AG09319 (cell line): ENCODE measurements around the gene SPOCK1.

Experiments used
- DNase-seq: peaks from one replicate; pipeline ENCODE4 v3.0.0-alpha.2; 2010; ENCODE audit warnings: low read depth; ENCODE audit errors: extremely low read depth
- TF ChIP-seq, protein P1 (sequence below): IDR thresholded peaks from 2 replicates; pipeline ENCODE4 v1.5.1; 2011; ENCODE audit warnings: low read depth, mild to moderate bottlenecking, inconsistent platforms, low read length, moderate library complexity

SPOCK1 gene

DNA sequence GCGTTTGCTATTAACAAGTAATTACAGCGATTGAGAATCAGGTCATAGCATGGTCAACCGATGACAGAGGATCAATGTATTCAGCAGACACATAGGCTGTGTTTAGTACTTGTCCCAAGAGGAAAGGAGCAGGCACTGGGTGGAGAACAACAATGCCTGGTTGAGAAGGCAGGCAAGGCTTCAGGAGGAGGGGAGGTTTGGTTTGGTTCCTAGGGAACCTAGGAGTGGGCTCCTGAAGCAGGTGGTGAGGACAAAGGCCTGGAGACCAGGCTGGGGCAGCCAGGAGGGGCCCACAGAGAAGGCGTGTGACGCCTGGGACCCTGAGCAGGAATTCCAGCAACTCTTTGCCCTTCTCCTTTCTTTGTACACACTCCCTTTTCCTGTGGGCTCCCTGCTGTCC, 195.6 kb downstream of the SPOCK1 start:
- TF ChIP-seq, protein P1, sequence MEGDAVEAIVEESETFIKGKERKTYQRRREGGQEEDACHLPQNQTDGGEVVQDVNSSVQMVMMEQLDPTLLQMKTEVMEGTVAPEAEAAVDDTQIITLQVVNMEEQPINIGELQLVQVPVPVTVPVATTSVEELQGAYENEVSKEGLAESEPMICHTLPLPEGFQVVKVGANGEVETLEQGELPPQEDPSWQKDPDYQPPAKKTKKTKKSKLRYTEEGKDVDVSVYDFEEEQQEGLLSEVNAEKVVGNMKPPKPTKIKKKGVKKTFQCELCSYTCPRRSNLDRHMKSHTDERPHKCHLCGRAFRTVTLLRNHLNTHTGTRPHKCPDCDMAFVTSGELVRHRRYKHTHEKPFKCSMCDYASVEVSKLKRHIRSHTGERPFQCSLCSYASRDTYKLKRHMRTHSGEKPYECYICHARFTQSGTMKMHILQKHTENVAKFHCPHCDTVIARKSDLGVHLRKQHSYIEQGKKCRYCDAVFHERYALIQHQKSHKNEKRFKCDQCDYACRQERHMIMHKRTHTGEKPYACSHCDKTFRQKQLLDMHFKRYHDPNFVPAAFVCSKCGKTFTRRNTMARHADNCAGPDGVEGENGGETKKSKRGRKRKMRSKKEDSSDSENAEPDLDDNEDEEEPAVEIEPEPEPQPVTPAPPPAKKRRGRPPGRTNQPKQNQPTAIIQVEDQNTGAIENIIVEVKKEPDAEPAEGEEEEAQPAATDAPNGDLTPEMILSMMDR, result no peak
- no peak for DNase-seq

DNA sequence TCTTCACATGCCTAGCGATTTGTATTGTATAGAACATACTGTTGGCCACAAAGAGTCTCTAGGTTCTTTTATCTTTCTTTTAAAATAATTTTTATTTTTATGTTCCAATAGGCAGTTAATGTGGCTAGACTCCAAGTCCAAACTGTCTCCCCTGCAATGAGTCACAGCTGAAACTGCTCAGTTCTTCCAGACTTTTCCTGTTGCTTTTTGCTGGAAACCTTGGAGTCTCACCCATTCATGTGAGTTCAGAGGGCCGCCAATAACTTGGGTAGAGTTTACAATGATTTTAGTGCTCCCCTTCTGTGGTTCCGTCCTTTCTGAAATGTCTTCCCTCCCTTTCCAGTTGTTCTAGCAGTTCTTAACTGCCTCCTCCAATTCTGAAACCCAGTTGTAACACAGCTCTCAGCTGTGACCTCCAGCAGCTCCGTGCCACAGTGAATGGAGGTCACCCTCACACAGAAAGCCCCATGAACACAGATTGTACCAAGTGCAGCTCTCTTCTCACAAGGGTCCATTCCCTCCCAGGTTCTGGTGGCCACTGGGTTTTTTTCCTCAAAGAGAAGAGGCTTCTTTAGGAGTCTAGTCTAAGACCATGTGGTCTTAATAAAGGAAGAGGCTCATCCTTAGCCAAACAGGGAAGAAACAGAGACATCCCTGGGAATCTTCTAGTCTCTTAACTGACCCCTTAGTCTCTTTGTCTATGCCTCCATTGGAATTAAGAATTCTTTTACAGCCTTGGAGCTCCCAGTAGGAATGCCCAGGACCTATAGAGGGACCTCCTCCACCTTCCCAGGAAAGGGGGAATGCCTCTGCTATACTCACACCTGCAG, 198.5 kb downstream of the SPOCK1 start:
- TF ChIP-seq, protein P1, result no peak
- no peak for DNase-seq

DNA sequence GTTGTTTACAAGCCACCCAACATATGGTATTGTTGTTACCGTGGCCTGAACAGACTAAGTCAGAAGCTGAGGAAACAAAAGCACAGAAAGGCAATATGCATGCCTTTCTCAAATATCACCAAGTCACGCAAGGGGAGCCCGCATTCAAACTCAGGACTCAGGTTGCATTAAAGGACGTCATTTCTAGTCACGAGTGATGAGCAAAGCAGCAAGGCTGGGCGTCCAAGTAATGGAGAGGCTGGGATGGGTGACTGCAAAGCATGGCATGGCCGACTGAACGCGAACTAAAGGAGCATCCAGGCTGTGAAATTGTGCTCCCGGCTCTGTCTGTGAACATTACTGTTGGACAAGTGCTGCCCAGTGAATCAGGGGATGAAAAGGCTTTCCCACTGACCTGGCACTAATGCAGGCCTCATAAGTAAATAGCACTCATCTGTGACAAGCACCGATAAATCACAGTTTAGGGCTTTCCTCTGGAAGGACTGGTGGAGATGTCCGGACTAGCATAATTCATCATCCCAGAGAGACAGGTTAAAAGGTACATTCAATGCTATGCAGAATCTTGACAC, 202.8 kb downstream of the SPOCK1 start:
- TF ChIP-seq, protein P1, result no peak
- peak; percentile 85 for DNase-seq

DNA sequence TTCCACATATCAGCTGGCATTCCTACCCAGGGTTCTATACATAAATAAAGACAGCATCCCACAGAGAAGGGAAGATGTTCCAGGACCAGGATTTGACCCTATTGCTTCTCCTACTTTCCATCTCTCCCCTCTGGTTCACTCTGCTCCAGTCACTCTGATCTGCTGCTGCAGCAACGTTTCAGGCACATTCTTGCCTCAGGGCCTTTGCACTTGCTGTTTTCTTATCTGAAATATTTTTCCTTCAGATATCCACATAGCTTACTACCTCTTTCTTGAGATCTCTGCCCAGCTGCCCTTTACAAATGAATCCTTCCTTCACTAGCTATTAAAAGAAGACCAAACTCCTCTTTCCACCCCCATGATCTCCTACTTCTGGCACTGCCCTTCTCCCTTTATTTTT, 204.5 kb downstream of the SPOCK1 start:
- DNase-seq, result no peak
- TF ChIP-seq, protein P1, result no peak

DNA sequence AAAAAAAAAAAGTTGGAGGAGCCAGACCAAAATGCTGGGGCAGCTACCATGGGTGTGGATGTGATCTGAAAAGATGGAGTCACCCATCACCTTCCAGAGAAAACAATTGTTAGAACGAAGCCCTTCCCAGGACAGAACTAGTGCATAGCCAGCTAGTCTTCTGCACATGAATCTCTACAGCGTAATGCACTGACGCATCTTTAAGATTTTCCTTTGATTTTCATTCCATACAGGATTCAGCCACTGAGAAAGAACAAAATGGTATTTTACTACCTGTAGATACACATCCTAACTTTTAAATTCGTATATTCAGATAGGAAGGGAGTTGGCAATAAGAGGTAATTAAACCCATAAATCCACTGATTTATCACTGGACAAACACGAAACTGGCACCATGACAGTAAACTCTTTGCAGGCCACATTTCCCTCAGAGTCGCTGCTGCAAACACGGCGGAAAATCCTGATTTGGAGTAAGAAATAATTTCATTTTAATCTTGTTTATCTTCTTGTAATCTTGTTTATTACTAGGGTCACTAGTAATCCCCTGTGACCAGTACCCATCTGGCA, 206.6 kb downstream of the SPOCK1 start:
- no peak for DNase-seq
- TF ChIP-seq, protein P1, result no peak

DNA sequence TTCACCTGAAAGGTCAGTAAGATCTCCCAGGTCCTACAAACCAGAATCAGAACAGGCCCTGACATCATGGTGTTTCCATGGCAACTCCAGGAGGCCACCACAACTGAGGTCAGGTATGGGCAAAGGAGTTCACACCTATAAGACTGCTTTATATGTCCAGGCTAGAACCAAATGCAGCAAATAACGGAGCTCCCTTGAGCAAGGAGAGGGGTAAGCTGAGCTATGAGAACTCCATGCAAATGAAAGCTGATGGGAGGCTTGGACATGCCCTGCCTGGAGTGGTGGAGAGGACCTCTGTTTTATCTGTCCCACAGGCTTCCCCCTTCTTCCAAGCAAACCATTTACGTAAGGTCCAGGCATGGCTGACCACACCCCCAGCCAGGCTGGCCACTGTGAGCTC, 207.7 kb downstream of the SPOCK1 start:
- no peak for DNase-seq
- TF ChIP-seq, protein P1, result no peak

DNA sequence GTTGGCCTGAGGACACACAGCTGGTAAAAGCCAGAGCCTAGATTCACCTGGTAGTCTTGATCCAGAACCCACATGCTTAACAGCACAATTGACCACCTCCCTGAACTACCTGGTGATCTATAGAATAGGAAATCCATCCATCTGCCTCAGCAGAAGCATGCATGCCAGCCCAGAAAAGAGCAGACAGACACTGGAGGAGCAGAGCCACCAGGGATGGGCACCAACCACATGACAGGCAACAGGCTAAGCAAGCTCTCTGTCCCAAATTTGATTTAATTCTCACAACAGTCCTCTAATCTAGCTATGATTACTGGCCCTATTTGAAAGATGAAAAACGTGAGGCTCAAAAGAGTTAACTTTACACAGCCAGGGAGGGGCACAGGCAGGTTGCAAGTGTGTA, 208.1 kb downstream of the SPOCK1 start:
- TF ChIP-seq, protein P1, result no peak

More for the DNA sequence above, 208.1 kb downstream of the SPOCK1 start:
- no peak for DNase-seq
